ENCODE measurements around the gene PWP1. TPM values are rescaled to one million over a fixed set of nuclear protein-coding genes. Genes with fewer than 3 reads are reported as not detected.
A peak's percentile ranks its signal among the peaks of the same experiment; 100 is the strongest.

Gene PWP1
- polyA plus RNA-seq, 1 donor (not counting 4 experiments of a cell fraction or from before 2014, with no cell fraction given), result 137 TPM

- FAIRE-seq, result no peak
- DNase-seq (ENCODE audit: low read depth, low spot score), result peak; percentile 40
- peak within 1 kb of the TSS; percentile 89 for H3K27ac ChIP-seq (ENCODE audit: control insufficient read depth, insufficient read depth, low read length)
- peaks cover 11 to 17% of the 10 kb centered on the region in 2 experiments for H3K36me3 ChIP-seq (ENCODE audit: control insufficient read depth in 2 of 2, extremely low read depth in 1 of 2, insufficient read depth in 2 of 2, low read length in 2 of 2)
- H3K4me2 ChIP-seq (ENCODE audit: control insufficient read depth, extremely low read depth, insufficient read depth, low read depth, low read length), result peak within 1 kb of the TSS; percentile 86
- dilution Hi-C loops (cut with MboI; ENCODE audit: extremely low pct_ligation_motif_present, low sequenced_read_pairs), result no loop called here
- H3K9me1 ChIP-seq (ENCODE audit: control insufficient read depth, extremely low read depth, insufficient read depth, low read length), result no peaks in the 10 kb centered on the region
- H3K27me3 ChIP-seq (ENCODE audit: control insufficient read depth, extremely low read depth, insufficient read depth, low read length), result no peaks in the 10 kb centered on the region
- H3K4me3 ChIP-seq (ENCODE audit: control insufficient read depth in 2 of 3, extremely low read depth in 1 of 3, insufficient read depth in 2 of 3, low read depth in 1 of 3, low read length in 3 of 3), result peak within 1 kb of the TSS; percentile 80 to 97 (median 90)
- H3K4me1 ChIP-seq (ENCODE audit: control insufficient read depth, extremely low read depth, insufficient read depth, low read length), result peaks cover 12% of the 10 kb centered on the region
- no peaks in the 10 kb centered on the region for H3K9me3 ChIP-seq (ENCODE audit: control insufficient read depth, low read depth, low read length)
- H4K20me1 ChIP-seq (ENCODE audit: control insufficient read depth, extremely low read depth, insufficient read depth, low read length), result no peaks in the 10 kb centered on the region
- peak within 1 kb of the TSS; percentile 88 for H3K9ac ChIP-seq (ENCODE audit: control insufficient read depth, extremely low read depth, insufficient read depth, low read length)
- peak within 1 kb of the TSS; percentile 98 for H2AFZ ChIP-seq (ENCODE audit: control insufficient read depth, low read length)
- peak in 2 of 3 experiments; percentile 29 to 71 for TF ChIP-seq CTCF (optimal IDR thresholded peaks at IDR 0.05 in 1 of 3, IDR thresholded peaks at IDR 0.05 in 1 of 3, conservative IDR thresholded peaks at IDR 0.05 in 1 of 3; ENCODE audit: extremely low read depth in 1 of 3, insufficient read depth in 2 of 3, low read length in 3 of 3)
- no peak for TF ChIP-seq EZH2 (IDR thresholded peaks at IDR 0.05; ENCODE audit: low read length)
- peaks cover 43% of the 10 kb centered on the region for H3K79me2 ChIP-seq (ENCODE audit: control insufficient read depth, insufficient read depth, low read length)
Observed at GRCh38 chr12:107760809-107761501, 75.4 kb downstream of the PWP1 start, which contains the start of gene PRDM4. Gene PRDM4 (minus strand): TSS chr12:107761137. CDS start chr12:107760515, 622 bp downstream.

DNA sequence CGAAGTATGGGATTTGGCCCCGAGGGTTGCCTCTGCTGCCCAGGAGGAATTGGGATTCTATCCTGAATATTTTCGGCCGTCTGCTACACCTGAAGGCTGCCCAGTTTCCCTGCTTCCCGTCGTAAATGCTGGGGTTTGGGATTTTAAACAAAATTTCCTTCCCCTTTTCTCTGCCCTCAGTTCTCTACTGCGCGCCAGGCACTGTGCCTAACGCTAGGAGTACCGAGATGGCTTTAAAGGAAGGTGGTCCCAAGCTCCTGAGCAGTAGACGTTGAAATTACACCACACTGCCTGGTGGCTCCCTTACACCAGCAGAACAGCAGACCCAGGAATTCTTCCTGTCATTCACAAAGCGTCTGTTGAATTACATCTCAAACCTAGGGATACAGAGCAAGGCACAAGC lies 75.9 kb downstream of the PWP1 start:
- no peak for FAIRE-seq
- Histone ChIP-seq H3K9me3 (ENCODE audit: control insufficient read depth, low read depth, low read length) (no peaks in the 10 kb centered on the region), H3K9ac (ENCODE audit: control insufficient read depth, extremely low read depth, insufficient read depth, low read length) (peak overlapping the region; percentile 65), H3K27me3 (ENCODE audit: control insufficient read depth, extremely low read depth, insufficient read depth, low read length) (no peaks in the 10 kb centered on the region), H4K20me1 (ENCODE audit: control insufficient read depth, extremely low read depth, insufficient read depth, low read length) (no peaks in the 10 kb centered on the region), H3K27ac (ENCODE audit: control insufficient read depth, insufficient read depth, low read length) (no peak overlapping the region), H3K4me3 (ENCODE audit: control insufficient read depth in 2 of 3, extremely low read depth in 1 of 3, insufficient read depth in 2 of 3, low read depth in 1 of 3, low read length in 3 of 3) (peak overlapping the region; percentile 47 to 80 (median 67)), H2AFZ (ENCODE audit: control insufficient read depth, low read length) (peak overlapping the region; percentile 98), H3K79me2 (ENCODE audit: control insufficient read depth, insufficient read depth, low read length) (peaks cover 39% of the 10 kb centered on the region), H3K4me2 (ENCODE audit: control insufficient read depth, extremely low read depth, insufficient read depth, low read depth, low read length) (peak overlapping the region; percentile 65), H3K4me1 (ENCODE audit: control insufficient read depth, extremely low read depth, insufficient read depth, low read length) (peaks cover 12% of the 10 kb centered on the region), H3K36me3 (ENCODE audit: control insufficient read depth in 2 of 2, extremely low read depth in 1 of 2, insufficient read depth in 2 of 2, low read length in 2 of 2) (peaks cover 6 to 12% of the 10 kb centered on the region in 2 experiments), H3K9me1 (ENCODE audit: control insufficient read depth, extremely low read depth, insufficient read depth, low read length) (no peaks in the 10 kb centered on the region)
- dilution Hi-C loops (cut with MboI; ENCODE audit: extremely low pct_ligation_motif_present, low sequenced_read_pairs), result no loop called here
- DNase-seq (ENCODE audit: low read depth, low spot score), result no peak
- TF ChIP-seq CTCF (optimal IDR thresholded peaks at IDR 0.05 in 1 of 3, IDR thresholded peaks at IDR 0.05 in 1 of 3, conservative IDR thresholded peaks at IDR 0.05 in 1 of 3; ENCODE audit: extremely low read depth in 1 of 3, insufficient read depth in 2 of 3, low read length in 3 of 3), result no peak
- no peak for TF ChIP-seq EZH2 (IDR thresholded peaks at IDR 0.05; ENCODE audit: low read length)

Other genes starting within 250 kb of the PWP1 start
- gene PRDM4, start 75.3 kb downstream of the PWP1 start, polyA plus RNA-seq, result 26.5 to 27.5 TPM (median 27.2 TPM) in 3 replicates
- not detected in 3 replicates for gene ASCL4, start 88.9 kb downstream of the PWP1 start, polyA plus RNA-seq

Measured in keratinocyte (primary cell).